GM12878 (cell line): ENCODE data around the gene RAB29. TPM values are rescaled to one million over a fixed set of nuclear protein-coding genes. Genes with fewer than 3 reads are reported as not detected.

Experiments
- BHLHE40 ChIP-seq, 2 experiments: fragments of 450-650 bp in 1 of 2; IDR thresholded peaks; 2 replicates each; pipeline ENCODE4 v1.6.1; 2011 to 2017; ENCODE audit warnings: low read depth in 2 of 2, borderline replicate concordance in 1 of 2, improper control_type of control experiment in 1 of 2, low read length in 1 of 2, mild to moderate bottlenecking in 1 of 2
- BMI1 ChIP-seq: fragments of 450-650 bp; IDR thresholded peaks from 2 replicates; pipeline ENCODE4 v1.6.1; 2016; ENCODE audit warnings: mild to moderate bottlenecking, moderate library complexity, borderline replicate concordance
- CEBPB ChIP-seq, 2 experiments: fragments of 150-350 bp in 1 of 2; IDR thresholded peaks; 2 replicates each; pipeline ENCODE4 v1.6.1; 2012 to 2014; ENCODE audit warnings: low read depth in 2 of 2, low read length in 2 of 2, borderline replicate concordance in 1 of 2, inconsistent platforms in 1 of 2
- GATAD2B ChIP-seq: fragments of 450-650 bp; conservative IDR thresholded peaks from 2 replicates; pipeline ENCODE4 v1.6.1; 2017; ENCODE audit warnings: low read depth, mild to moderate bottlenecking, moderate library complexity
- HDAC6 ChIP-seq: fragments of 200-600 bp; sonication (generic); IDR thresholded peaks from one replicate; pipeline ENCODE4 v1.8.0; 2017; ENCODE audit warnings: antibody characterized with exemption; ENCODE audit not compliant: unreplicated experiment
- IKZF2 ChIP-seq, 2 experiments: fragments of 450-650 bp; IDR thresholded peaks; 2 replicates each; pipeline ENCODE4 v1.6.1; 2017; ENCODE audit warnings: mild to moderate bottlenecking in 2 of 2, moderate library complexity in 2 of 2
- IRF5 ChIP-seq: fragments of 450-650 bp; IDR thresholded peaks from 2 replicates; pipeline ENCODE4 v1.6.1; 2017; ENCODE audit warnings: borderline replicate concordance
- MTA2 ChIP-seq: fragments of 450-650 bp; IDR thresholded peaks from 2 replicates; pipeline ENCODE4 v1.6.1; 2016; ENCODE audit warnings: low read depth, mild to moderate bottlenecking, moderate library complexity
- NRF1 ChIP-seq: conservative IDR thresholded peaks from 2 replicates; pipeline ENCODE4 v1.6.1; 2011; ENCODE audit warnings: mild to moderate bottlenecking, low read depth, low read length, improper control_type of control experiment
- PAX5 ChIP-seq: IDR thresholded peaks from 2 replicates; pipeline ENCODE4 v1.6.1; 2011; ENCODE audit warnings: low read depth, low read length, borderline replicate concordance
- RAD21 ChIP-seq: IDR thresholded peaks from 2 replicates; pipeline ENCODE4 v1.6.1; 2011; ENCODE audit warnings: mild to moderate bottlenecking, low read depth, low read length, moderate library complexity; ENCODE audit not compliant: insufficient read depth
- RUNX3 ChIP-seq: IDR thresholded peaks from 2 replicates; pipeline ENCODE4 v1.6.1; 2012; ENCODE audit warnings: low read length, inconsistent platforms
- SIN3A ChIP-seq: IDR thresholded peaks from 2 replicates; pipeline ENCODE4 v1.6.1; 2012; ENCODE audit warnings: low read depth, low read length, improper control_type of control experiment
- STAT3 ChIP-seq: IDR thresholded peaks from 2 replicates; pipeline ENCODE4 v1.6.1; 2011; ENCODE audit warnings: low read depth, low read length, improper control_type of control experiment
- TCF12 ChIP-seq: IDR thresholded peaks from 2 replicates; pipeline ENCODE4 v1.6.1; 2011; ENCODE audit warnings: low read depth, mild to moderate bottlenecking, low read length
- YBX1 ChIP-seq: fragments of 450-650 bp; IDR thresholded peaks from 2 replicates; pipeline ENCODE4 v1.6.1; 2016; ENCODE audit warnings: antibody characterized with exemption
- ZBTB40 ChIP-seq: fragments of 450-650 bp; IDR thresholded peaks from 2 replicates; pipeline ENCODE4 v1.6.1; 2016; ENCODE audit warnings: mild to moderate bottlenecking, moderate library complexity, borderline replicate concordance
- ZNF622 ChIP-seq: fragments of 450-650 bp; IDR thresholded peaks from 2 replicates; pipeline ENCODE4 v1.6.1; 2017; ENCODE audit warnings: mild to moderate bottlenecking, inconsistent platforms
- polyA plus RNA-seq, 11 experiments: library from polyadenylated mRNA; depleted of rRNA in 4 of 11; unstranded in 6 of 11; stranded (reverse) in 5 of 11; fragments of >200 nt; fragmentation: Nextera tagmentation in 4 of 11; fragmentation: Illumina TruSeq in 1 of 11; extraction: Ambion mirVana in 4 of 11; extraction: Trizol in 1 of 11; gene quantifications; 1 replicate in 1 of 11; 2 replicates in 10 of 11; pipeline versions ENCODE4 v1.2.1 to v1.2.3, GENCODE V29; 2011 to 2016; ENCODE audit warnings: inconsistent platforms in 2 of 11, missing spikeins in 2 of 11, low read depth in 1 of 11
- total RNA-seq, 4 experiments: library from RNA; depleted of rRNA in 3 of 4; stranded (reverse); fragments of >200 nt in 3 of 4; fragmentation: Illumina TruSeq in 1 of 4; extraction: Trizol in 1 of 4; gene quantifications; 2 replicates each; pipeline versions ENCODE4 v1.2.1 to v1.2.3, GENCODE V29; 2013 to 2021
- TF ChIP-seq, protein P1 (sequence below): IDR thresholded peaks from 2 replicates; pipeline ENCODE4 v1.6.1; 2012; ENCODE audit warnings: low read depth, low read length, improper control_type of control experiment
- TF ChIP-seq, protein P2 (sequence below): fragments of 450-650 bp; IDR thresholded peaks from 2 replicates; pipeline ENCODE4 v1.6.1; 2016; ENCODE audit warnings: mild to moderate bottlenecking

The RAB29 gene
- total and polyA plus RNA-seq, 10 of the 15 experiments (the other 5 are each of a cell fraction or from before 2014, with no cell fraction given): 11.7 to 74.5 (median 15.0) TPM

DNA sequence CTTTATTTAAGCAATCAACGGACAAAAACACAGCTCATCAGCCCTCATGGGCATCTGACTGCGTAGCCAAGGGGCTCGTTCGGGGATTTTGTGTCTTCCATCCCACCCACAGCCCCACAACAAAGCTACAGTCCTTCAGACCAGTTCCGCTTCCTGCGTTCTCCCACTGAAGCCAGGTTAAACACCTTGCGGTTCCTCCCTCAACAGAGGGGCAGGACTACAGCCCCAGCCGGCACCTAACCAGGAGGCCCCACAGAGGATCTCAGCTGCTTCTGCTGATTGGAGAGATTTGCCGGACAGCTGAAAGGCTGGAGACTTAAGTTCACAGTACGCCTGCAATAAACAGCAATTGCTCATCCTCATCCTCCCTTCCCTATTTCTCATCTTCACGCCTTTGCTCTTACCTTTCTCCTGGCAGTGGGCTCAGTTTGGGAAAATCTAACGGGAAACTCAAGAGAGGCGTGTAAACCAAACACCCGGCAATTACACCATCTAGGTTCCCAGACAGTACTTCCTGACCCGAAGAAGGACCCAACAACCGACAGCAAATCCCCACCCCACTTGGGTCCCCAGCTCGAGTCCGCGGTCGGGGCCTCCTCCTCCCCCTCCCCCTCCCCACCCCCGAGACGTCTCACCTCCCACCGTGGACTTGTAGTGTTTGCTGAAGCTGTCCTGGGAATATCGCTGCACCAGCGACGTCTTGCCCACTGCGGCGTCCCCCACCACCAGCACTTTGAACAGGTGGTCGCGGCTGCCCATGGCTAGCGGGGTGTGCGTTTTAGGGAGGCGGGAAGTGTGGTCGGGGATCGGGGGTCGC lies 876 bp downstream of the RAB29 start (continued):
- peak; percentile 84 for TF ChIP-seq RUNX3
- TF ChIP-seq TCF12: no peak
- 0 out of 2 replicates have a peak, but pooled peaks have one; percentile 33 for TF ChIP-seq MTA2
- 0 out of 2 replicates have a peak, but pooled peaks have one; percentile 21 for TF ChIP-seq GATAD2B
- TF ChIP-seq RAD21: no peak
- TF ChIP-seq STAT3: no peak
- TF ChIP-seq CEBPB (IDR thresholded peaks at IDR 0.05; ENCODE audit: borderline replicate concordance in 1 of 2, low read depth in 2 of 2, low read length in 2 of 2): no peak
- no peak for TF ChIP-seq YBX1
- TF ChIP-seq ZBTB40: no peak
- TF ChIP-seq BHLHE40 (IDR thresholded peaks at IDR 0.05; ENCODE audit: borderline replicate concordance in 1 of 2, low read depth in 2 of 2, low read length in 1 of 2): 0 out of 4 replicates have a peak, but pooled peaks of 1 of the 2 experiments have one; percentile 29
- TF ChIP-seq NRF1: no peak
- no peak for TF ChIP-seq BMI1
- peak; percentile 89 for TF ChIP-seq PAX5
- TF ChIP-seq HDAC6: no peak
- TF ChIP-seq IRF5: no peak
- no peak for TF ChIP-seq ZNF622
- TF ChIP-seq, protein P1, sequence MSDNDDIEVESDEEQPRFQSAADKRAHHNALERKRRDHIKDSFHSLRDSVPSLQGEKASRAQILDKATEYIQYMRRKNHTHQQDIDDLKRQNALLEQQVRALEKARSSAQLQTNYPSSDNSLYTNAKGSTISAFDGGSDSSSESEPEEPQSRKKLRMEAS: no peak
- TF ChIP-seq SIN3A: no peak; the same call in 1 of the 2 replicates
- TF ChIP-seq, protein P2, sequence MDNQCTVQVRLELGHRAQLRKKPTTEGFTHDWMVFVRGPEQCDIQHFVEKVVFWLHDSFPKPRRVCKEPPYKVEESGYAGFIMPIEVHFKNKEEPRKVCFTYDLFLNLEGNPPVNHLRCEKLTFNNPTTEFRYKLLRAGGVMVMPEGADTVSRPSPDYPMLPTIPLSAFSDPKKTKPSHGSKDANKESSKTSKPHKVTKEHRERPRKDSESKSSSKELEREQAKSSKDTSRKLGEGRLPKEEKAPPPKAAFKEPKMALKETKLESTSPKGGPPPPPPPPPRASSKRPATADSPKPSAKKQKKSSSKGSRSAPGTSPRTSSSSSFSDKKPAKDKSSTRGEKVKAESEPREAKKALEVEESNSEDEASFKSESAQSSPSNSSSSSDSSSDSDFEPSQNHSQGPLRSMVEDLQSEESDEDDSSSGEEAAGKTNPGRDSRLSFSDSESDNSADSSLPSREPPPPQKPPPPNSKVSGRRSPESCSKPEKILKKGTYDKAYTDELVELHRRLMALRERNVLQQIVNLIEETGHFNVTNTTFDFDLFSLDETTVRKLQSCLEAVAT: no peak
- peak; percentile 83 to 90; a peak in 3 of 4 replicates for TF ChIP-seq IKZF2 (IDR thresholded peaks at IDR 0.05)
